ENCODE data around the gene CYGB.
"Not testable (repeated sequence)": the region's sequence is repeated elsewhere in the genome, so short reads cannot be mapped to it uniquely, and the experiment has no call there.

The CYGB gene

GRCh38 chr17:76567634-76568432 lies 30.3 kb upstream of the CYGB start:
- DNase-seq (ENCODE audit: low read depth in 2 of 2) = no peak

GRCh38 chr17:76566988-76567431 lies 29.5 kb upstream of the CYGB start:
- DNase-seq (ENCODE audit: low read depth in 2 of 2) = no peak

GRCh38 chr17:76566613-76566943 lies 29.1 kb upstream of the CYGB start:
- no peak for DNase-seq (ENCODE audit: low read depth in 2 of 2)

GRCh38 chr17:76565728-76566612 lies 28.5 kb upstream of the CYGB start:
- DNase-seq (ENCODE audit: low read depth in 2 of 2) = no peak

GRCh38 chr17:76564991-76565727 lies 27.6 kb upstream of the CYGB start:
- not testable (repeated sequence) for DNase-seq (ENCODE audit: low read depth in 2 of 2)

- not testable (repeated sequence) for DNase-seq (ENCODE audit: low read depth in 2 of 2)
Observed at GRCh38 chr17:76563359-76563758, 25.9 kb upstream of the CYGB start.

GRCh38 chr17:76562734-76563148 lies 25.2 kb upstream of the CYGB start:
- no peak for DNase-seq (ENCODE audit: low read depth in 2 of 2)

- DNase-seq (ENCODE audit: low read depth in 2 of 2) = no peak
Observed at GRCh38 chr17:76561799-76562268, 24.3 kb upstream of the CYGB start.

GRCh38 chr17:76561332-76561731 lies 23.8 kb upstream of the CYGB start:
- no peak for DNase-seq (ENCODE audit: low read depth in 2 of 2)

- no peak for DNase-seq (ENCODE audit: low read depth in 2 of 2)
Observed at GRCh38 chr17:76560877-76561221, 23.3 kb upstream of the CYGB start.

GRCh38 chr17:76560036-76560876 lies 22.7 kb upstream of the CYGB start:
- no peak for DNase-seq (ENCODE audit: low read depth in 2 of 2)

- not testable (repeated sequence) for DNase-seq (ENCODE audit: low read depth in 2 of 2)
Observed at GRCh38 chr17:76559460-76559859, 22.0 kb upstream of the CYGB start.

- DNase-seq (ENCODE audit: low read depth in 2 of 2) = no peak
Observed at GRCh38 chr17:76558198-76559095, 20.9 kb upstream of the CYGB start.

GRCh38 chr17:76557368-76558197 lies 20.1 kb upstream of the CYGB start:
- peak; percentile 81 to 87 for DNase-seq (ENCODE audit: low read depth in 2 of 2)

- DNase-seq (ENCODE audit: low read depth in 2 of 2) = no peak
Observed at GRCh38 chr17:76556765-76557367, 19.4 kb upstream of the CYGB start.

GRCh38 chr17:76554131-76554530 lies 16.6 kb upstream of the CYGB start:
- no peak for DNase-seq (ENCODE audit: low read depth in 2 of 2)

- no peak for DNase-seq (ENCODE audit: low read depth in 2 of 2)
Observed at GRCh38 chr17:76553178-76553908, 15.8 kb upstream of the CYGB start.

GRCh38 chr17:76551685-76552084 lies 14.2 kb upstream of the CYGB start:
- DNase-seq (ENCODE audit: low read depth in 2 of 2) = no peak
